Measurements from ENCODE around the gene IL15RA.

- TF ChIP-seq CTCF (IDR thresholded peaks at IDR 0.05; ENCODE audit: low read depth, low read length, poor library complexity, severe bottlenecking) (no peak), EZH2phosphoT487 (IDR thresholded peaks at IDR 0.05; ENCODE audit: borderline replicate concordance, low read length) (no peak)
These were observed 43.5 kb upstream of the IL15RA start for GRCh38 chr10:6020826-6021225.

Data from DOHH2 (cell line).